ENCODE measurements around the gene CTAG1B.
"Not testable (repeated sequence)": the region's sequence is repeated elsewhere in the genome, so short reads cannot be mapped to it uniquely, and the experiment has no call there.

Gene CTAG1B

DNA sequence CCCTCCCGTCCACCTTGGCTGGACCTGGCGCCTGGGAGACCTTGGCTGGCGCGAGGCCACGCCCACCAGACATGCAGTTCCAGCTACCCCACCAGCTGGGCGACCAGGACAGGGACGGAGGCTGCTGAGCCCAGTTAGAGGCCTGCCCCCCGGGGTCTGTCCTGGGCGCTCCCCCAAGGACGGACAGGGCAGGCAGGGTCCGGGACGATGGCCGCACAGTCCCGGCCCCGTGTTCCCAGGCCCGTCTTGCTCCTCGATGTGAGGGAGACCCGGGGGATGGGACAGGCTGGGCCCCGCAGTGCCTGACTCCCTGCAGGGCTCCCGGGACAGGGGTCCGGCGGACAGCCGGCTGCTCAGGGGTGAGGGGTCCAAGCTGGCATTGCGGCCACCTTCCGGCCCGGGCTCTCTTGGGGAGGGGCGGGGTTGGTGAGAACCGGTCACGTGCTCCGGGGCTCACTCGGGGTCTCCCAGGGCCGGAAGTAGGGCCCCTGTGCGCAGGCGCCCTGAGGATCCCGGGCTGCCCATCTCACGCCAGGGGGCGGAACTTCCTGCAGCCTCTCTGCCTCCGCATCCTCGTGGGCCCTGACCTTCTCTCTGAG lies 34.4 kb downstream of the CTAG1B start, which contains the start of gene CTAG1A:
CTAG1A (plus strand) TSS at position 549 of the 599 bp plus-strand sequence. CDS start 74 bp downstream, outside the sequence.
- DNase-seq (ENCODE audit: low read depth in 2 of 2), result not testable (repeated sequence)

DNA sequence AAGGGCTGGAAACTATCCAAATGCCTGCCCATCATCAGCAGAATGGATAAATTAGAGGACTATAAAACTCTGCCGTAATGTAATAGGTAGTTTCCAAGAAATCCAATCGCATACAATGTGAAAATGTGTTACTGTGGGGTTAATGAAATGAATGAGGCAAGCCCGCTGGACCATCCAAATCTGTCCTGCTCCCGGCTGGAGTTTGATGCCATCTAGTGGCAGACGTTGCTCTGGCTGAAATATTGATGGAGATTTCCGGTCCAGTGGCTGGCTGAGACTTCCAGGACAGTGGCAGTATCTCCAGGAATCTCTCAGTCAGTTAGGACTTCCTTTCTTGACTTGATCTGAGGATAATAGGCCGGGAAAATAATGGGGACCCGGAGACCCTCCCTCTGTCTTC lies 36.1 kb downstream of the CTAG1B start:
- DNase-seq (ENCODE audit: low read depth in 2 of 2), result not testable (repeated sequence)

DNA sequence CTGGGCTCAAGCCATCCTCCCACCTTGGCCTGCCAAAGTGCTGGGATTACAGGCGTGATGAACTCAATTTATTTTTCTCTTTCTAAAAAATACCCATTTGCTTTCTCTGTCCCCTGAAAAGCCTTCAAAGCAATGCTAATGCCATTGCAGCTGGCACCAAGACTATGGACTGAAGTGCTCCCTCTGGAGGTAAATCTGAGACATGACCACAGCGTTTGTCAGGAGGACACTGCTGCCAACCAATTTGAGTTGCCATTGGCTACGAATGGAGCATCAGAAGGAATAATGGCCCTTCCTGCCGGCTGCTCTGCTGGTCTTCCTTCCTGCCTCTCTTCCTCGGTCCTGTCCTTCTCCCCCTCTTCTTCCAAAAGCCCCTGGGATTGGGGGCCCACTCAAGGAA lies 44.0 kb downstream of the CTAG1B start:
- not testable (repeated sequence) for DNase-seq (ENCODE audit: low read depth in 2 of 2)

DNA sequence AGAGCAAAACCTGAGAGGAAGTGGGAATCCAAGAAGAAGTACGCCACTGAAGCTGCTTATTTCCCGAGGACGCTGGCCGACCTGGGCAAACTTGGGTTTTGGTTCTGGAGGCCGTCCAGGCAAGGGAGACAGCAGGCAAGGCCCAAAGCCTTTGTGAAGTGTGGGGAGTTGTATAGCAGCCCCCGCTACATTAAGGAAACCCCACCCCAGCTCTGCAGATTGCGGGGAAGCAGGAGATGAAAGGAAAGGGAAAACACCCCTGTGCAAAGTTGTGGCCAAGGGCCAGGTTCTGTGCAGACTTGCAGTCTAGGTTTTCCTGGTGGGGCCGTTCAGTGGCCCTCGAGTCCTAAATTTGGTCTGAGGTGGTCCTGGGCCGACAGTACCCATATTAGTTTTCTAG lies 46.0 kb downstream of the CTAG1B start:
- DNase-seq (ENCODE audit: low read depth in 2 of 2), result not testable (repeated sequence)

DNA sequence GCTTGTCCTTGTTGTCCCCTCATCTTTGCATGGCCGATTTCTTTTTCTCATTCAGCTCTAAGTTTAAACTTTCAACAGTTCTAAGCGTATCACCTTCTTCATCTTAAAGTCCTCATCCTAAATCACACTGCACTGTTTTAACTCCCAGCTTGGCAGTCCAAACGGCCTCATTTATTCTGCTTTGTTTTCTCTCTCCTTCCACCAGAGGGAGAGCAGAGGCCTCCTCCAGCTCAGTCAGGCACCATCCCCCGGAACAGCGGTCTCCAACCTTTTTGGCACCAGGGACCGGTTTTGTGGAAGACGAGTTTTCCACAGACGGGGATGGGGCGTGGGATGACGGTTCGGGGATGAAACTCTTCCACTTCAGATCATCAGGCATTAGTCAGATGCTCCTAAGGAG lies 48.7 kb downstream of the CTAG1B start:
- DNase-seq (ENCODE audit: low read depth in 2 of 2), result not testable (repeated sequence)
